Activated CD4-positive, alpha-beta T cell treated with anti-CD3 and anti-CD28 coated beads, Interleukin-2, Interleukin-6, amounts not matched to agents 100 ng/mL and 50 ng/mL, durations not matched to agents 16 hours and 8 hours (primary cell): ENCODE measurements around the gene XAGE3.

ENCODE experiments used
- DNase-seq: peaks from one replicate; pipeline ENCODE4 v3.0.0-alpha.2; 2020

The XAGE3 gene

DNA sequence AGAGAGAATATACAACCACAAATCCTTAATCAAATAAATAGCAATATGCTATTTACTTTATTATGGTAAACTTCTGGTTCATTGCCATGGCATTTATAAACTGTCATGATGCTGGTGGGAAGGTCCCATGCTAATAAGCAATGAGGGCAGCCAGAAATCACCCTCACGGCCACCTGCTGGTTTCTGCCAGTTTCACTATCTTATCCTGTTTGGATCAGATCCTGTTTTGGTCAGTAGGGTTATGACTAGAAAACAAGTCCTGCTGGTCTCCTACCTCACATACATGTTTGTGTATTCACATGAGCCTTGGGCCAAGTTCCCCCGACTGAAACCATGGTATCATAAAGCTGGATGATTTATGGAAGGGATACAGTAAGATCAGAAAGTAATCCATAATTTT, 28.7 kb downstream of the XAGE3 start:
- DNase-seq = no peak

DNA sequence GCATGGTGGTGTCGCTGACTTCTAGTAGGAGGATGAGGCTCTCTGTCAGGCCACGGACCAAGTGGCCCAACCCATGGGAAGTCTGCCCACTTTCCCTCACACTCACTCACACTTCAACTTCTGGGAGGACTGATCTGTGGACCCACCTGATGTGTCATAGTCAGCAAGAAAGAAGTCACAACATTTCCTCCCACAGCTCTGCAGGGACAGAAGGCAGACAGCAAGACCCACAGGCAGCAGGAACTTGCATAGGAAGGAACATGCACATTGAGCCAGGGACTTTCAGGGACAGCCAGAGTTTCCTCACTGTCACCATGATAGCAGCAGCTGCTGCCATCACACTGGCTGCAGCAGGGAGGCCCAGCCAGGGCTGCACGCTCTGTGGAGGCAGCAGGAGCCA, 37.3 kb downstream of the XAGE3 start:
- no peak for DNase-seq

DNA sequence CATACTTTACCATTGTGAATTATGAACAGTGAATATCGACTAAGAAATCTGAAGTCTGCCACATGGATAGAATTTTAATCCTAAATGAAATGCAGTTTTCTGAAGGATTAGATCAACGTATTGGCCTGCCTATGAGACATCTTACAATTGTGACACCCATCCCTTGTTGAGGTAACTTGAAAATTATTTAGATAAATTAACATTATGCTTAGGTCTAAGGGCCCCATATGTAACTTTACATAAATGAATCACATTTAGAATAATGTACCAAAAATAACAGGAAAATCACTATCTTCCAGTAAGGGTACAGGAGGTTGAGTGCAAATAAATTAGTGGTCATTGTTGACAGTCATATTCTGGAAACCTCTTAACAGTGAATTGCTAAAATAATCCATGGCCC, 43.3 kb downstream of the XAGE3 start:
- no peak for DNase-seq

DNA sequence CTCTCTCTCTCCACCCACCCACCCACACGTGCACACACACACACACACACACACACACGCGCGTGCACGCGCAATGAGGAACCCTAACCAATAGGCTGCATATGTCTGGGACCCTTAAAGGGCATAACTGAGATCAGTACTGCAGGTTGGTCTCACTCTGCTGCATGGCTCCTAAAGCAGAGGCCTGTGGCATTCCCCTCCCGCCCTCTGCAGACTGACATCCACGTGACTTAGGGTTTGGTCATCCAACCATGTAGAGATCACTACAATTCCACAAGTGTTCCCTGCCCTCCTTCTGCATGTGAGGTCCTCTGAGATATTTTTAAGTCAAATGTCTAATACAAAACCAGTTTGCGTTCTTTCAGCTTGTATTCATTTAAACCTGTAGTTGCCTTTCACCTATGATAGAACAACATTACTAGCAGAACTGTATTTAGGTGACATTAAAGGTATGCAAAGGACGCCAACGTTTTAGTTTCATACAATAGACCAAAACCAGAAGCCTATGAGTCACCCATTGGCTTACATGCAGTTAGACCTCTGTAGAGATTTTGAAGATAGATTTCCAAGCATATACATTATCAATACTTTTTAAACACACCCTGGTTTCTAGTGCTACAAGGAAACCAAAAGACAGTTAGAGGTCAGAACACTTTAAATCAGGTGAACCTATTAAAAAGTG, 46.7 kb downstream of the XAGE3 start:
- DNase-seq = no peak

DNA sequence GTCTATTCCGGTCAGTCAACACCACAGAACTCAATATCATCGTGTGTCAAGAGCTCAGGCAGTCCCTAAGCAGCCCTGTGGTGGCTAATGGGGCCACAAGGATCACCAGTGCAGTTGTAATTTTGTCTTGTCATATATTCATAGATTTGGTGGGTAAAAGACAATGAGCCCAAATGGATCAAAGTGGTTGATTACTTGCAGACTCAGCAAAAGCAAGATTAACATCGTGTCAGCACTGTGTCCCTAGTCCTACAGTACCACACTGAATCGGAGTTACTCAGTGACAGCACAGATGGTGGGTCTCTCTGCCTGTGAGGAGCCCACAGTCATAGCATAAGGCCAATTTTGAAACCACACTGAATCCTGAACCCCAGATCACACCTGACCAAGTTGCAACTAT, 48.1 kb downstream of the XAGE3 start:
- no peak for DNase-seq
